GM12878 (cell line): Measurements from ENCODE around the gene C1S. TPM values are rescaled to one million over a fixed set of nuclear protein-coding genes. Genes with fewer than 3 reads are reported as not detected.
A peak's percentile ranks its signal among the peaks of the same experiment; 100 is the strongest.

Experiments
- BHLHE40 ChIP-seq, 2 experiments: fragments of 450-650 bp in 1 of 2; IDR thresholded peaks; 2 replicates each; pipeline ENCODE4 v1.6.1; 2011 to 2017; ENCODE audit warnings: low read depth in 2 of 2, borderline replicate concordance in 1 of 2, improper control_type of control experiment in 1 of 2, low read length in 1 of 2, mild to moderate bottlenecking in 1 of 2
- CBFB ChIP-seq: IDR thresholded peaks from 2 replicates; pipeline ENCODE4 v1.6.1; 2016; ENCODE audit warnings: antibody characterized with exemption, low read depth
- CREB1 ChIP-seq: IDR thresholded peaks from 2 replicates; pipeline ENCODE4 v1.6.1; 2012; ENCODE audit warnings: low read depth, mild to moderate bottlenecking, inconsistent platforms
- EED ChIP-seq: sonication (generic); IDR thresholded peaks from 2 replicates; pipeline ENCODE4 v1.6.1; 2016; ENCODE audit warnings: antibody characterized with exemption, low read depth
- EP300 ChIP-seq, 2 experiments: fragments of 150-350 bp in 1 of 2; IDR thresholded peaks; 2 replicates each; pipeline ENCODE4 v1.6.1; 2011 to 2012; ENCODE audit warnings: low read depth in 2 of 2, low read length in 2 of 2, borderline replicate concordance in 1 of 2, improper control_type of control experiment in 1 of 2, inconsistent platforms in 1 of 2; ENCODE audit not compliant: control insufficient read depth in 1 of 2
- FOS ChIP-seq: IDR thresholded peaks from 3 replicates; pipeline ENCODE4 v1.6.1; 2011; ENCODE audit warnings: borderline replicate concordance; ENCODE audit not compliant: insufficient read length; ENCODE audit errors: extremely low read depth
- HDGF ChIP-seq: fragments of 450-650 bp; IDR thresholded peaks from 2 replicates; pipeline ENCODE4 v1.6.1; 2016; ENCODE audit warnings: antibody characterized with exemption
- IRF4 ChIP-seq: IDR thresholded peaks from 2 replicates; pipeline ENCODE4 v1.6.1; 2011; ENCODE audit warnings: low read depth, low read length
- JUNB ChIP-seq: IDR thresholded peaks from 2 replicates; pipeline ENCODE4 v1.6.1; 2016; ENCODE audit warnings: antibody characterized with exemption, mild to moderate bottlenecking
- MTA2 ChIP-seq: fragments of 450-650 bp; IDR thresholded peaks from 2 replicates; pipeline ENCODE4 v1.6.1; 2016; ENCODE audit warnings: low read depth, mild to moderate bottlenecking, moderate library complexity
- NBN ChIP-seq: fragments of 450-650 bp; IDR thresholded peaks from 2 replicates; pipeline ENCODE4 v1.6.1; 2016
- NFYA ChIP-seq: IDR thresholded peaks from 2 replicates; pipeline ENCODE4 v1.6.1; 2011; ENCODE audit warnings: low read depth, mild to moderate bottlenecking, low read length, improper control_type of control experiment, borderline replicate concordance
- NRF1 ChIP-seq: conservative IDR thresholded peaks from 2 replicates; pipeline ENCODE4 v1.6.1; 2011; ENCODE audit warnings: mild to moderate bottlenecking, low read depth, low read length, improper control_type of control experiment
- PML ChIP-seq: IDR thresholded peaks from 2 replicates; pipeline ENCODE4 v1.6.1; 2012; ENCODE audit warnings: low read length, inconsistent platforms
- POLR2A ChIP-seq: IDR thresholded peaks from 2 replicates; pipeline ENCODE4 v1.6.1; 2011; ENCODE audit warnings: low read depth, mild to moderate bottlenecking, low read length
- RB1 ChIP-seq: fragments of 450-650 bp; formaldehyde crosslinking; IDR thresholded peaks from 2 replicates; pipeline ENCODE4 v1.6.1; 2017; ENCODE audit warnings: mild to moderate bottlenecking, borderline replicate concordance
- SMAD1 ChIP-seq: fragments of 450-650 bp; IDR thresholded peaks from 2 replicates; pipeline ENCODE4 v1.6.1; 2018; ENCODE audit warnings: mild to moderate bottlenecking, low read depth; ENCODE audit not compliant: partially characterized antibody
- SMARCA5 ChIP-seq: fragments of 450-650 bp; IDR thresholded peaks from 2 replicates; pipeline ENCODE4 v1.6.1; 2017; ENCODE audit warnings: mild to moderate bottlenecking
- SREBF1 ChIP-seq: IDR thresholded peaks from 2 replicates; pipeline ENCODE4 v1.6.1; 2012; ENCODE audit warnings: mild to moderate bottlenecking, low read length
- SREBF2 ChIP-seq: IDR thresholded peaks from 2 replicates; pipeline ENCODE4 v1.6.1; 2012; ENCODE audit warnings: mild to moderate bottlenecking, low read length
- SUPT20H ChIP-seq: IDR thresholded peaks from 2 replicates; pipeline ENCODE4 v1.6.1; 2011; ENCODE audit warnings: low read depth, mild to moderate bottlenecking, low read length, moderate library complexity, borderline replicate concordance; ENCODE audit not compliant: control insufficient read depth
- ZBED1 ChIP-seq: IDR thresholded peaks from 2 replicates; pipeline ENCODE4 v1.6.1; 2016; ENCODE audit warnings: borderline replicate concordance
- polyA plus RNA-seq, 11 experiments: library from polyadenylated mRNA; depleted of rRNA in 4 of 11; unstranded in 6 of 11; stranded (reverse) in 5 of 11; fragments of >200 nt; fragmentation: Nextera tagmentation in 4 of 11; fragmentation: Illumina TruSeq in 1 of 11; extraction: Ambion mirVana in 4 of 11; extraction: Trizol in 1 of 11; gene quantifications; 1 replicate in 1 of 11; 2 replicates in 10 of 11; pipeline versions ENCODE4 v1.2.1 to v1.2.3, GENCODE V29; 2011 to 2016; ENCODE audit warnings: inconsistent platforms in 2 of 11, missing spikeins in 2 of 11, low read depth in 1 of 11
- total RNA-seq, 4 experiments: library from RNA; depleted of rRNA in 3 of 4; stranded (reverse); fragments of >200 nt in 3 of 4; fragmentation: Illumina TruSeq in 1 of 4; extraction: Trizol in 1 of 4; gene quantifications; 2 replicates each; pipeline versions ENCODE4 v1.2.1 to v1.2.3, GENCODE V29; 2013 to 2021
- TF ChIP-seq, protein P1 (sequence below): IDR thresholded peaks from 2 replicates; pipeline ENCODE4 v1.6.1; 2012; ENCODE audit warnings: low read depth, low read length, improper control_type of control experiment
- TF ChIP-seq, protein P2 (sequence below): fragments of 450-650 bp; IDR thresholded peaks from 2 replicates; pipeline ENCODE4 v1.6.1; 2016; ENCODE audit warnings: mild to moderate bottlenecking
- TF ChIP-seq, protein P3 (sequence below): fragments of 450-650 bp; IDR thresholded peaks from 2 replicates; pipeline ENCODE4 v1.6.1; 2017; ENCODE audit warnings: mild to moderate bottlenecking
- TF ChIP-seq, protein P4 (sequence below): fragments of 150-350 bp; IDR thresholded peaks from 2 replicates; pipeline ENCODE4 v1.6.1; 2014; ENCODE audit warnings: mild to moderate bottlenecking, low read depth, low read length

Gene C1S
- total and polyA plus RNA-seq, 10 of the 15 experiments (the other 5 are each of a cell fraction or from before 2014, with no cell fraction given), result 0.10 to 1.4 (median 0.42) TPM

DNA sequence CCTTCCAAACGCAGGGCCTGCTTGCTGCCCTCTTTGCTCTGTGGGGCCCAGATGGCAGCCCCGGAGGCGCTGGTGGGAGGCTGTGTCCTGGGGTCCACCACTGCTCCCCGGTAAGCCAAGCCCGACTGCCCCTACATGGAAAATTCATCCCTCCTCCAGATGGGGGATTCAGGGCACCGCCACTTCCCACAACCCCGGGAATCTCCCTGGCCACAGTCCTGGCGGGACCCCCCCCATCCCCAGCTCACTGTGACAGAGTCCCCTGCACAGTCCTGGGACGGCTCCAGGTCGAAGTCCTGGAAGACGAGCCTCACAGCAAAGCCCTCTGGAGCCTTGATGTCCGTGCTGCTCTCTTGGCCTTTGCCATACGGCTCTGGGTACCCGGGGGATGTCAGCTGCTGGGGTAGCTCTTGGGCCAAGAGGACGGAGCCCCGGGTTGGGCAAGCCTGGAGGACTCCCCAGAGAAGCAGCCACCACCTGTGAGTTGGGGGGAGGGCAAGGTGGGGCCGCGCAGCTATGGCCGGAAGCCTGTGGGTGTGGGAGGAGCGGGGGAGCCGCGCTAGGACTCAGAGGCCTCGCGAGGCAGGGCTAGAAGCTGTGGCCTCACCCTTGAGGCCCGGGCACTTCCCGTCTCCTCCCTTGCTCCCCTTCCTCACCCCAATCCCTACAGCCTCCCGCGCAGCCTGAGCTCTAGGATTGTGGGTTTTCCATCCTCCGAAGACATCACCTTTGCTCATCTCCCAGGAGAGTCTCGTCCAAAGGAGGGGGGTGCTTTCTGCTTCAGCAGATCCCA, 47.7 kb downstream of the C1S start (continued):
- TF ChIP-seq JUNB (no peak), SREBF2 (no peak), CBFB (peak; percentile 83), PML (peak; percentile 87; the same call in 1 of the 2 replicates), SREBF1 (no peak), SMARCA5 (peak; percentile 92; the same call in 1 of the 2 replicates), POLR2A (peak; percentile 97), IRF4 (0 out of 2 replicates have a peak, but pooled peaks have one; percentile 50), ZBED1 (no peak; the same call in 1 of the 2 replicates), RB1 (no peak), SMAD1 (peak; percentile 65), NBN (peak; percentile 86), BHLHE40 (IDR thresholded peaks at IDR 0.05; ENCODE audit: borderline replicate concordance in 1 of 2, low read depth in 2 of 2, low read length in 1 of 2) (peak; percentile 27 to 31; a peak in 1 of 4 replicates), HDGF (peak; percentile 87; the same call in 1 of the 2 replicates), NFYA (no peak), NRF1 (0 out of 2 replicates have a peak, but pooled peaks have one; percentile 12), EP300 (IDR thresholded peaks at IDR 0.05; ENCODE audit: borderline replicate concordance in 1 of 2, control insufficient read depth in 1 of 2, low read depth in 2 of 2, low read length in 2 of 2) (peak in 1 of 2 experiments; percentile 60; a peak in 1 of 4 replicates), FOS (no peak), CREB1 (0 out of 2 replicates have a peak, but pooled peaks have one; percentile 41), MTA2 (peak; percentile 60; the same call in 1 of the 2 replicates), EED (peak; percentile 68), SUPT20H (no peak)
- TF ChIP-seq, protein P1, sequence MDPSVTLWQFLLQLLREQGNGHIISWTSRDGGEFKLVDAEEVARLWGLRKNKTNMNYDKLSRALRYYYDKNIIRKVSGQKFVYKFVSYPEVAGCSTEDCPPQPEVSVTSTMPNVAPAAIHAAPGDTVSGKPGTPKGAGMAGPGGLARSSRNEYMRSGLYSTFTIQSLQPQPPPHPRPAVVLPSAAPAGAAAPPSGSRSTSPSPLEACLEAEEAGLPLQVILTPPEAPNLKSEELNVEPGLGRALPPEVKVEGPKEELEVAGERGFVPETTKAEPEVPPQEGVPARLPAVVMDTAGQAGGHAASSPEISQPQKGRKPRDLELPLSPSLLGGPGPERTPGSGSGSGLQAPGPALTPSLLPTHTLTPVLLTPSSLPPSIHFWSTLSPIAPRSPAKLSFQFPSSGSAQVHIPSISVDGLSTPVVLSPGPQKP, result 0 out of 2 replicates have a peak, but pooled peaks have one; percentile 34
- TF ChIP-seq, protein P2, sequence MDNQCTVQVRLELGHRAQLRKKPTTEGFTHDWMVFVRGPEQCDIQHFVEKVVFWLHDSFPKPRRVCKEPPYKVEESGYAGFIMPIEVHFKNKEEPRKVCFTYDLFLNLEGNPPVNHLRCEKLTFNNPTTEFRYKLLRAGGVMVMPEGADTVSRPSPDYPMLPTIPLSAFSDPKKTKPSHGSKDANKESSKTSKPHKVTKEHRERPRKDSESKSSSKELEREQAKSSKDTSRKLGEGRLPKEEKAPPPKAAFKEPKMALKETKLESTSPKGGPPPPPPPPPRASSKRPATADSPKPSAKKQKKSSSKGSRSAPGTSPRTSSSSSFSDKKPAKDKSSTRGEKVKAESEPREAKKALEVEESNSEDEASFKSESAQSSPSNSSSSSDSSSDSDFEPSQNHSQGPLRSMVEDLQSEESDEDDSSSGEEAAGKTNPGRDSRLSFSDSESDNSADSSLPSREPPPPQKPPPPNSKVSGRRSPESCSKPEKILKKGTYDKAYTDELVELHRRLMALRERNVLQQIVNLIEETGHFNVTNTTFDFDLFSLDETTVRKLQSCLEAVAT, result peak; percentile 26; the same call in 1 of the 2 replicates
- TF ChIP-seq, protein P3, sequence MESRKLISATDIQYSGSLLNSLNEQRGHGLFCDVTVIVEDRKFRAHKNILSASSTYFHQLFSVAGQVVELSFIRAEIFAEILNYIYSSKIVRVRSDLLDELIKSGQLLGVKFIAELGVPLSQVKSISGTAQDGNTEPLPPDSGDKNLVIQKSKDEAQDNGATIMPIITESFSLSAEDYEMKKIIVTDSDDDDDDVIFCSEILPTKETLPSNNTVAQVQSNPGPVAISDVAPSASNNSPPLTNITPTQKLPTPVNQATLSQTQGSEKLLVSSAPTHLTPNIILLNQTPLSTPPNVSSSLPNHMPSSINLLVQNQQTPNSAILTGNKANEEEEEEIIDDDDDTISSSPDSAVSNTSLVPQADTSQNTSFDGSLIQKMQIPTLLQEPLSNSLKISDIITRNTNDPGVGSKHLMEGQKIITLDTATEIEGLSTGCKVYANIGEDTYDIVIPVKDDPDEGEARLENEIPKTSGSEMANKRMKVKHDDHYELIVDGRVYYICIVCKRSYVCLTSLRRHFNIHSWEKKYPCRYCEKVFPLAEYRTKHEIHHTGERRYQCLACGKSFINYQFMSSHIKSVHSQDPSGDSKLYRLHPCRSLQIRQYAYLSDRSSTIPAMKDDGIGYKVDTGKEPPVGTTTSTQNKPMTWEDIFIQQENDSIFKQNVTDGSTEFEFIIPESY, result no peak
- TF ChIP-seq, protein P4, sequence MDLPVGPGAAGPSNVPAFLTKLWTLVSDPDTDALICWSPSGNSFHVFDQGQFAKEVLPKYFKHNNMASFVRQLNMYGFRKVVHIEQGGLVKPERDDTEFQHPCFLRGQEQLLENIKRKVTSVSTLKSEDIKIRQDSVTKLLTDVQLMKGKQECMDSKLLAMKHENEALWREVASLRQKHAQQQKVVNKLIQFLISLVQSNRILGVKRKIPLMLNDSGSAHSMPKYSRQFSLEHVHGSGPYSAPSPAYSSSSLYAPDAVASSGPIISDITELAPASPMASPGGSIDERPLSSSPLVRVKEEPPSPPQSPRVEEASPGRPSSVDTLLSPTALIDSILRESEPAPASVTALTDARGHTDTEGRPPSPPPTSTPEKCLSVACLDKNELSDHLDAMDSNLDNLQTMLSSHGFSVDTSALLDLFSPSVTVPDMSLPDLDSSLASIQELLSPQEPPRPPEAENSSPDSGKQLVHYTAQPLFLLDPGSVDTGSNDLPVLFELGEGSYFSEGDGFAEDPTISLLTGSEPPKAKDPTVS, result no peak
